ENCODE data around the gene C2CD3.
A peak's percentile ranks its signal among the peaks of the same experiment; 100 is the strongest.
"Not testable (repeated sequence)": the region's sequence is repeated elsewhere in the genome, so short reads cannot be mapped to it uniquely, and the experiment has no call there.

Gene C2CD3

DNA sequence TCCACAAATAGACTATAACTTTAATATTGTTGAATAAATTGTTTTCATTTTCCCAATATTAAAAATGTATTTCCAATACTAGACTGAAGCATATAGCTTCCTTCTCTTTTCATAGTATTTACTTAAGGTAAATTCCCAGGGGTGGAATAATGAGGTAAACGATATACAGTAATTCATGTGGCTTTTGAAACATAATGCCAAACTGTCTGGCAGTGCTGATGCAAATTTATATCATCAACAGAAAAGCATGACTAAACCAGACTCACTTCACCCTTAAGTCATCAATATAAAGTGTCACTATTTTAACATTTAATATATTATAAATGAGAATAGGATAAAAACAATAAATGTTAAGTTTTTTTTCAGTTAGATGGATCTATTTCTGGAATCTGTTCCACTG lies 13.6 kb downstream of the C2CD3 start:
- DNase-seq (ENCODE audit: low spot score): no peak

DNA sequence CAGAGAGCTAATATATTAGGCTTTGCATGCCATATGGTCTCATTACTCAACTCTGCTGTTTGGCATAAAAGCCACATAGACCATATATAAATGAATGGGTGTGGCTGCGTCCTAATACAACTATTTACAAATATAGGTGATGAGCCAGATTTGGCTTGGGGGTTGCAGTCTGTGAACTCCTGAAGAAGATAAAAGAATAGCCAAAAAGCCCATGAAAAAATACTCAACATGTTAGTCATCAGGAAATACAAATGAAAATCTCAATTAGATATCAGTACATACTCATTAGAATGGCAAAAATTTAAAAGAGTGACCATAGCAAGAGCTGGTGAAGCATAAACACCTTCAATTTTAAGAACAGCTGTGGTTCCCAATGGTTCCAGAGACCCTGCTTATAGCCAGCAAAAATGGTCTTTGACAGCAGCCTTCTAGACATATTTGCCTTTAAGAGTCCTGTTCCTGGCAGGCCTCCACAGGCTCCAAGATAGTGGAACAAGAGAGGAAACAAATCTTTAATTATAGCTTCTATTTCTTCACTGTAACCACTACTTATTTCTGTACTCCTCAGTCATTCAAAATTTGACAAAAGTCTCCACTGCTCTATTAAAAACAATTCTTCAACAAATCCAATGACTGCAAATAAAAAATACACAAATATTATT lies 16.1 kb downstream of the C2CD3 start:
- DNase-seq (ENCODE audit: low spot score): no peak

DNA sequence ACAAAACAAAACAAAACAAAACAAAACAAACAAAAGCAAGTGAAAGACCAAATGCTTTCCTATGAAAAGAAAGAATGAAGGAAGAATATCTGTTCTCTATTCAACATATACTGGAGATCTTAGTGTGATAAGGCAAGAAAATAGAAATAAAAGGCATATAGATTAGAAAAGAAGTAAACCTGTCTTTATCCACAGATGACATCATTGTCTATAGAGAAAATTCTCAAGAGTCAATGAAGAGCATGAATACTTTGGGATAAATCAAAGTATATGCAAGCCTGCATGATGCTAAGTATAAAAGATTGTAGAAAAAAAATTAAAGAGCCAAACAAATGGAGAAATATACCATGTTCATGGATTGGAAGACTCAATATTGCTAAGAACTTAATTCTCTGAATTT lies 17.6 kb downstream of the C2CD3 start:
- DNase-seq (ENCODE audit: low spot score): no peak

DNA sequence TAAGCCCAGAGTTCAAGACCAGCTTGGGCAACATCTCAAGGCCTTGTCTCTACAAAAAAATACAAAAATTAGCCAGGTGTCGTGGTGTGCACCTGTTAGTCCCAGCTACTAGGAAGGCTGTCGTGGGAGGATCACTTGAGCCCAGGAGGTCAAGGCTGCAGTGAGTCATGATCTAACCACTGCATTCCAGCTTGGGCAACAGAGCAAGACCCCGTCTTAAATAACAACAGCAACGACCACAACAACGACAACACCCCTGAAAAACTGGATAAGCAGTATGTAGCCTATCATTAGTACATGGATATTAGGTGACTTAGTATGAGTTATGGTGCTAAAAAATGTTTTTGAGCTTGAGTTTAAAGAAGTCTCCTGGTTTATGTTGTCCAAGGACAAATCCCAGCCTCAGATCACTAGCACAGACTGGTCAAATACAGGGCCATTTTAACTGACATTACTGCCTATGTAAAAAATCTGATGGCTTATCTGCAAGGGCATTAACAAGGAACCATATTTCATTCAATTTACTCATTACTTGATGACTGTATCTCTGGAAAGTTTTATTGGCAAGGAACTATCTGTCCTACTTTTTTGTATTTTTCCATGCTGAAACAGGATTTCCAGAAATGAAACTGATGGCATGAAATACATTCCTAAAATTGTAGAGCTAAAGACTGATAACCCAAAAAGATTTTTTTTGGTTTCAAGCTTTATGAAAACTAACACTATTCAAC lies 23.4 kb downstream of the C2CD3 start:
- DNase-seq (ENCODE audit: low spot score): no peak

DNA sequence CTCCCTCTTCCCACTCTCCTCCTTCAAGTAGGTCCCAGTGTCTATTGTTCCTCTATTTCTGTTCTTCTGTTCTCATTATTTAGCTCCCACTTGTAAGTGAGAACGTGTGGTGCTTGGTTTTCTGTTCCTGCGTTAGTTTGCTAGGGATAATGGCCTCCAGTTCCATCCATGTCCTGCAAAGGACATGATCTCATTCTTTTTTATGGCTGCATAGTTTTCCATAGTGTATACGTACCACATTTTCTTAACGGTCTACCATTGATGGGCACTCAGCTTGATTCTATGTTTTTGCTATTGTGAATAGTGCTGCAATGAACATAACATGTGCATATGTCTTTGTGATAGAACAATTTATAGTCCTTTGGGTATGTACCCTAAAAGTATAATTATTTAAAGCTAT lies 26.2 kb downstream of the C2CD3 start:
- no peak for DNase-seq (ENCODE audit: low spot score)

DNA sequence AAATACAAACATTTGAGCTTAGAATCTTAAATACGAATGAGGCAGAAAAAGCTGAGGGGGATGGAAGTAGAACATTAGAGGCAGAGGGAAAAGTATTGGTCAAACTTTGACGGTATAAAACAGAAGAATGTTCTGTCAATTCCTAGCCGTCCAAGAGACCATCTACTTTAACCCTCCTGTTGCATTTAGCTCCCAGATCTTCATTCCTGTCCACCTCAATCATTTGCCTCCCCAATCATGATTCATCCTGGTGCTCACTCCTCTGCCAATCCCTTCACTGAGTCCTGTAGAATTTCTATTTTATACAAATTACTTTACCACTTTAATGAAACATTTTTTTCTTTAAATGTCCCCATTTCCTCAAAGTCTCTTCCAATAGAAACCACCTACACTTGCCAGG lies 28.2 kb downstream of the C2CD3 start:
- no peak for DNase-seq (ENCODE audit: low spot score)

DNA sequence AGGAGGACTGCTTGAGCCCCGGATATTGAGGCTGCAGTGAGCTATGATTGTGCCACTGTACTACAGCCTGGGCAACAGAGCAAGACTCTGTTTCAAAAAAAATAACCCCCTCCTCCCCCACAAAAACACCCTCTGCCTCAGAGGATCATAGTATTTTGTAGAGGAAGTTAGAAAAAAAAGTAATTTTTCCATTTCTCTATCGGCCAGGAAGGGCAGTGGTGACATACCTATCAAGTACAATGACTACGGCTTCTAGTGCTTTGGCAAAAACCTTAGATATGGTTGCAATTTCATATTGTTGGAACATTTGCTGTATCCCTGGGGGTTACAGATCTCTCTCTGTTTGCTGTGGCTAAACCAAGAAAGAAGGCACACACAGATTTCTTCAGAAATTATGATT lies 28.9 kb downstream of the C2CD3 start:
- DNase-seq (ENCODE audit: low spot score): no peak

DNA sequence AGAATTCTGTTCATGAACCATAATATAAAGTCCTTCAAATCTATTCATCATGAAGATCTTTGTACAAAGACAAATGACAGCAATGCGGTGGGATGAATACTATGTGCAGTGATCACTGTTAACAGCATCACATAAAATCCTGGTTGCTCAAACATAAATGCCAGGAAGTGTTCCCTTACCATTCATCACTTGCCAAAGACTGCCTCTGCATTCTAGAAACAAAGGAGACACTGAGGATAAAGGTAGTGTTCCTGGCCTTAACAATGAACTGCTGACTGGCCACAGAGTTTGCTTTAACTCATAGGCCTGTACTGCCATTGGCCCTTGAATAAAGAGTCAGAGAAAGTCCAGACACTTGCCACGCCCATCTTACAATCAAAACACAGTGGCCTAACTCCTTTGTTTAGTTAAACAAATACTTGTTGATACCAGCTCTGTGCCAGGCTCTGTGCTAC lies 29.5 kb downstream of the C2CD3 start:
- no peak for DNase-seq (ENCODE audit: low spot score)

DNA sequence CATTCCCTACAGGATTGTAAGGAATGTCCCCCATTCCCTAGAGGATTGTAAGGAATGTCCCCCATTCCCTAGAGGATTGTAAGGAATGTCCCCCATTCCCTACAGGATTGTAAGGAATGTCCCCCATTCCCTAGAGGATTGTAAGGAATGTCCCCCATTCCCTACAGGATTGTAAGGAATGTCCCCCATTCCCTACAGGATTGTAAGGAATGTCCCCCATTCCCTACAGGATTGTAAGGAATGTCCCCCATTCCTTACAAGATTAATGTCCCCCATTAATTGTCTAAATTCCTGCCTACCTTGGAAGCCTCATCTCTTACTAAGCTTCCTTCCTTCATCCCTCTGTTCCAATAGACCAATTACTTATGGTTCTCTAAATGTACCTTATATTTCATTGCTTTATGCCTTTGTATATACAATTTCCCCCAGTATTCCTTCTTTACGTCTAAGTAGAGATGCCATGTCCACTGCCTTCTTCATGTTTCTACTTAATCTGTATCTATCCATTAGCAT lies 30.8 kb downstream of the C2CD3 start:
- DNase-seq (ENCODE audit: low spot score): not testable (repeated sequence)

DNA sequence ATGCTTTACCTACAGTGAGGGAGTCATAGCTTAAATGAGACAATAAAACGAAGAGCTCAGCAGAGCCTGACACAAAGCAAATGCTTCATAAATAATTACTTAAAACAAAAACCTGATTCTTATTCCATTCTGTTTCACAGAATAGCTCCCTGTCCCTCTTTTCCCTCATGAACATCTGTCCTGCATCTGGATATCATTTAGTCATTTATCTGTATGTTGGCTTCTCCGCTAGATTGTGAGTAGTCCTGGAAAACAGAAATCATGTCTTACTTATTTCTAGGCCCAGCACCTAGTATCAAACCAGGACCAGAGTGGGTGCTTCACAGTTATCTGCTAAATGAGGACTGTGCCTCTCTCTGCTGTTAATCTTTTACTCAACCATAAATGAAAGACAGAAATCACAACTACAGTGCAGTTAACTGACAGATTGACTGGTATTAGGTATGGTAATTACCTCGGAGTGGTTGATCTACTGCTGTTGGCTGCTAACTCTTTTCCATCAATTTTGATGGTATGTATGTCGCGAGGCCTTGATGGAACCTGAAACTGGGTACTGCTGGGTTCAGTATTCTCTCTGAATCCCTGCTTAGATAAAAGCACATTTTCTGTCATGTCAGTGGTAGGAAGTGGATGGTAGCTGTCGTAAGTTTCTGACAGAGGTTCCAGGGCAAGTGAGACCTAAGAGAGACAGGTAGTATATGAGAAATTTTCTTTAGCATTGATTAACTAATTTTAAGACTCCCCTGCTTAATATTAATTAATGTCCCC lies 31.5 kb downstream of the C2CD3 start:
- DNase-seq (ENCODE audit: low spot score): no peak

DNA sequence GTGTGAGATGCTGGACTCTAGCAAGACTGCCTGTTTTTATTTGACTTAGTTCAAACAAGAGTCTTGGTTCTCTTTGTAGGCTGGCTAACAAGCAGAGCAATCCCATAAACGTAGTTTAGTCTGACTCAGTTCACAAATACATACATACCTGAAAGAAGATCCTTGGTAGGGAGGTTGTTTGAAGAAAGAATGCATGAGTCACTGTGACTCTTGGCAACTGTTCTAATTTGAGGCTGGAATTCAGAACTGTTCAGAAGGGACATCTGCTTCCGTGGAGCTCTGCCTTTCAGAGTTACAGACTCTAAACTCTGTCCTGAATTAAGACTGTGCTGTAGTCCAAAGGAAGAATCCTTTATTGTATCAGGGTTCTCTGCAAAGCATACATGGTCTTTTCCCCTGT lies 32.2 kb downstream of the C2CD3 start:
- DNase-seq (ENCODE audit: low spot score): peak; percentile 77

DNA sequence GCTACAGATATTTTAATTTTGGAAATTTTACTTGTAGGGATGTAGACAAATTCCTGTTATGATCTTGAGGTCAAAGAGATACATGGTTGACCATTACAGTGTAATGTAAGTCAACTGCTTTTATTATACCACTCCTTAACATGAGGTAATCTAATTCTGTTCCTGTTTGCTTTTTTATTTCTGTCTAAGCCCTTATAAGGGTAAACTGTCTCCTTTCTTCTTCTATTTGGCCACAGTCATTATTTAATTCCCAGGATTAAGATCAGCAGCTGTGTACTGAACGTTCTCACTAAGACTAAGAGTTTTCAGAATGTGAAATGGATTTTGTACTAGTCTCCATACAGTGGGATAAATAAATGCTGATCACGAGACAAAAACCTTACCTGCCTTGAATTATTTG lies 32.8 kb downstream of the C2CD3 start:
- DNase-seq (ENCODE audit: low spot score): no peak

DNA sequence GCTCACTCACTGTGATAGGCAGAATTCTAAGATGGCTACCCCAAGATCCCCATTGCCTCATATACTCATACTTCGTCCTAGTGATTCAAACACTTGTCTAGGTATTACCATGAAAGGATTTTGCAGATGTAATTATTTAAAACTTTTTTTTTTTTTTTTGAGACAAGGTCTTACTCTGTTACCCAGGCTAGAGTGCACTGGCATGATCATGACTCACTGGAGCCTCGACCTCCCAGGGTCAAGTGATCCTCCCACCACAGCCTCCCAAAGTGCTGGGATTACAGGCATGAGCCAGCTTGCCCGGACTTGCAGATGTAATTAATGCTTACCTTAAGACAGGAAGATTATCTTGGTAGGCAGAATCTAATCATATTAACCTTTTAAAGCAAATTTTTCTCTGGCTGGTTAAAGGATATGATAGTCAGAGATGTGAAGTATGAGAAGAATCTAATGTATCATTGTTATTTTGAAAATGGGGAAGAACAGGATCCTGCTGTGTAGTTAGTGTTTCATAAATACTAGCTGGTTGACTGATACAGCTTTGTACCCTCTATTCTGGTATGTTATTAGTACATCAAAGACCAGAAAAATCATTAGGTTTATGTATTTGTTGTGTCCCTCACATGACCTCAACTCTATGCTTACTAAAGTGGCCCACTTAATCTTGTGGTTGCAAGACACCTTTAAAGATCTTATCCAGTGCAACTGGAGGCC lies 35.5 kb downstream of the C2CD3 start:
- DNase-seq (ENCODE audit: low spot score): no peak

DNA sequence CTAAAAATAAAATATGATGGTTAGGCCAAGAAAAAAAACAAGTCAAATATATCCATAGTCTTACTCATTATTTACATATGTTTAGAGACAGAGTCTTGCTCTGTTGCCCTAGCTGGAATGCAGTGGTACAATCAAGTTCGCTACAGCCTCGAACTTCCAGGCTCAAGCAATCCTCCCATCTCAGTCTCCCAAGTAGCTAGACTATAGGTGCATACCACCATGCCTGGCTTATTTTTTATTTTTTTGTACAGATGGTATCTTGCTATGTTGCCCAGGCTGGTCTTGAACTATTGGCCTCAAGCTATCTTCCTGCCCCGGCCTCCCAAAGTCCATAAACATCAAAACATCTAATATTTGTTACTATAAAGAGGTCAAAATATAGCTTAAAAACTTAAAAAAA lies 36.1 kb downstream of the C2CD3 start:
- no peak for DNase-seq (ENCODE audit: low spot score)

DNA sequence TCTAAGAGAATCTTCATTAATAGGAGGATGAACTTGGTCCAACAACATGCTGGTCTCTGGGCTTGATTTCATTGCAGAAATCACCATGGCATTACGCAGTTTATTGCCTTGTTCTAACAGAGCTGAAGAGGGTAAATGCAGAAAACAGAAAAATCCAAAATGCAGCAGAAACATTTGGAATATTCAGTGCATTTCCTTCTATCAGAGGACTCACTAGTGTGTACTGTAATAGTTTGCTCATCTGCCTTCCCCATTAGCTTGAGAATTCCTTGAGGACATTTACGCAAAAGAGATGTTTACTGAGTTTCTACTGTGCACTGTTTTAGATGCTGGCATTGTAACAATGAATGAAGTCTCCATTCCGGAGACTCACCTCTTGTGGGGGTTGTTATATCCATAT lies 37.4 kb downstream of the C2CD3 start:
- DNase-seq (ENCODE audit: low spot score): no peak

DNA sequence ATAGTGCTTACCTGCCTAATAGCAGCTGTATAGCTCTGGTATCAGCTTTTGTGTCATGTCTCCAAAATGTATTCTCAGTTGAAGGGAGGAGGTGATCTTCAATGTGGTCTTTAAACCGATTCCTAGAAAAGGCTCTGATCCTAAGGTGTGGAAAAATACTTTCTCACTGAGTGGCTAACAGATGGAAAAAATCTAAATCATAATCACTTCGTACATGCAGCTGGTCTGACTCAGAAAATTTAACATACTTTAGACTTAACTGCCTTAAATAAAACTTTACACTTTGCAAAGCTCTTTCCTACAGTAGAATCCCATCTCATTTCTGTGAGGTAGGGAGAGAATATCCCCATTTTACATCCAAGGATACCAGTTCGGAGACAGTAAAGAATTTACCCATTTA lies 38.0 kb downstream of the C2CD3 start:
- no peak for DNase-seq (ENCODE audit: low spot score)

DNA sequence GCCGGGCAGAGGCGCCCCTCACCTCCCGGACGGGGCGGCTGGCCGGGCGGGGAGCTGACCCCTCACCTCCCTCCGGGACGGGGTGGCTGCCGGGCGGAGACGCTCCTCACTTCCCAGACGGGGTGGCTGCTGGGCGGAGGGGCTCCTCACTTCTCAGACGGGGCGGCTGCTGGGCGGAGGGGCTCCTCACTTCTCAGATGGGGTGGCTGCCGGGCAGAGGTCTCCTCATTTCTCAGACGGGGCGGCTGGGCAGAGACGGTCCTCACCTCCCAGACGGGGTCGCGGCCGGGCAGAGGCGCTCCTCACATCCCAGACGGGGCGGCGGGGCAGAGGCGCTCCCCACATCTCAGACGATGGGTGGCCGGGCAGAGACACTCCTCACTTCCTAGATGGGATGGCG lies 41.7 kb downstream of the C2CD3 start:
- DNase-seq (ENCODE audit: low spot score): not testable (repeated sequence)

DNA sequence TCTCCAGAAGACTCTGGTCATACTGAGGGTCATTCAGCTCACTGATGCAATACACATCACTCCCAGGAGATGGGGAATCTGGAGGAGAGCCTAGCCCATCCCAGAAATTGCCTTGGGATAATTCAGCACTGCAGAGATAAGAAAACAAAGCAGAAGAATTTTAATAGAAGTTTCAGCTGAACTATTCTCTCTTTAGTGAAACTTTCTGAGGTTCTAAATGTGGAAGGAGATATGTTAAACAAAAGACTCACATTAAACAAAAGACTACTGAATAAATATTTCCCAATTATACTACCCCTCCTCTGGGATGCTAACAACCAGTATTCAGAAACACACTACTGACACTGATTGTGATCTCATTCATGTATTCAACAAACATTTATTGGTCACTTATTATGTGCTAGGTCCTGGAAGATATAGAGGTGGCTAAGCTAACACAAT lies 47.8 kb downstream of the C2CD3 start:
- no peak for DNase-seq (ENCODE audit: low spot score)

DNA sequence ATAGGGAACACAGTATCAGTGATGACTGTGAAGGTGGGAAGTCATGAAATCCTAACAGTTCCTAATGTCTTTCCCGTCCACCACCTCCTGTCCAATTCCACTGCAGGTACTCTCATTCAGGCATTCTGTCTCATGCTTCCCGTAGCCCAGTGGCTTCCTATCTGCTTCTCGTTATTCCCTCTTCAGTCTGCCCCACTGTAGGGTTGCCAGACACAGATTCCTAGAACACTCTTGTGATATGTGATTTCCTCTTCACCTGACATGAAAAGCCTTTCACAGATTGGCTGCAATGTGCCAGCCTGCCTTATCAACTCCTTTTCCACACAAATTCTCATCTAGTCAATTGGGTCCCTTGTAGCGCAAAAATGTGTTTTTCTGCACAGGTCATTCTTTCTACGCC lies 49.0 kb downstream of the C2CD3 start:
- no peak for DNase-seq (ENCODE audit: low spot score)

DNA sequence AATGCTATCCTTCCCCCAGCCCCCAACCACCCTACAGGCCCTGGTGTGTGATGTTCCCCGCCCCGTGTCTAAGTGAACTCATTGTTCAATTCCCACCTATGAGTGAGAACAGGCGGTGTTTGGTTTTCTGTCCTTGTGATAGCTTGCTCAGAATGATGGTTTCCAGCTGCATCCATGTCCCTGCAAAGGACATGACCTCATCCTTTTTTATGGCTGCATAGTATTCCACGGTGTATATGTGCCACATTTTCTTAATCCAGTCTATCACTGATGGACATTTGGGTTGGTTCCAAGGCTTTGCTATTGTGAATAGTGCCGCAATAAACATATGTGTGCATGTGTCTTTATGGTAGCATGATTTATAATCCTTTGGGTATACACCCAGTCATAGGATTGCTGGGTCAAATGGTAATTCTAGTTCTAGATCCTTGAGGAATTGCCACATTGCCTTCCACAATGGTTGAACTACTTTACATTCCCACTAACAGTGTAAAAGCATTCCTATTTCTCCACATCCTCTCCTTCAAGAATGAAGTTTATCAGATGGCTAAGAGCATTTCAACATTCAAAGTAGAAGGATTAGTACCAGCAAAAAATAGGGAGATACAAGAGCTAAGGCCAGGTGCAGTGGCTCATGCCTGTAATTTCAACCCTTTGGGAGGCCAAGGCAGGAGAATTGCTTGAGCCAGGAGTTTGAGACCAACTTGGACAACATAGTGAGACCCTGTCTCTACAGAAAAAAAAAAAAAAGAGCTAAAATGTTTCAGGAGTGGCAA lies 50.4 kb downstream of the C2CD3 start:
- not testable (repeated sequence) for DNase-seq (ENCODE audit: low spot score)

DNA sequence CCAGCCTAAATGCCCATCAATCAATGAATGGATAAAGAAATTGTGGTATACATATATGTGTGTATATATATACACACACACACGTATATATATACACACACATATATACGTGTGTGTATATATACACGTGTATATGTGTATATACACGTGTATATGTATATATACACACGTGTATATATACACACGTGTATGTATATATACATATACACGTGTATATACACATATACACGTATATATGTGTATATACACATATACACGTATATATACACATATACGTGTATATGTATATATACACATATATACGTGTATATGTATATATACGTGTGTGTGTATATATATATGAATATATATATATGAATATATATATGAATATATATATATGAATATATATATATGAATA lies 54.1 kb downstream of the C2CD3 start:
- DNase-seq (ENCODE audit: low spot score): no peak
